ENCODE data around the gene FMNL1. TPM values are rescaled to one million over a fixed set of nuclear protein-coding genes. Genes with fewer than 3 reads are reported as not detected.
A peak's percentile ranks its signal among the peaks of the same experiment; 100 is the strongest.

The FMNL1 gene
- total RNA-seq, 1 donor from 2014 or later: 1.8 TPM

GRCh38 chr17:45253879-45254278, 32.2 kb downstream of the FMNL1 start:
- Mint-ChIP-seq H3K9me3 (ENCODE audit: low read depth) (no peaks in the 10 kb centered on the region), H3K4me3 (ENCODE audit: unreplicated experiment) (no peak overlapping the region), H3K27ac (ENCODE audit: unreplicated experiment) (no peak overlapping the region), H3K4me1 (ENCODE audit: low read depth) (peaks cover 2% of the 10 kb centered on the region), H3K27me3 (ENCODE audit: low read depth) (peaks cover 2% of the 10 kb centered on the region), H3K36me3 (ENCODE audit: low read depth) (no peaks in the 10 kb centered on the region)
- no peak for TF ChIP-seq CTCF (IDR thresholded peaks at IDR 0.05)
- DNase-seq (ENCODE audit: low spot score): no peak

GRCh38 chr17:45255358-45255757, 33.7 kb downstream of the FMNL1 start:
- Mint-ChIP-seq H3K27ac (ENCODE audit: unreplicated experiment) (no peak overlapping the region), H3K9me3 (ENCODE audit: low read depth) (no peaks in the 10 kb centered on the region), H3K36me3 (ENCODE audit: low read depth) (no peaks in the 10 kb centered on the region), H3K4me1 (ENCODE audit: low read depth) (peaks cover 2% of the 10 kb centered on the region), H3K4me3 (ENCODE audit: unreplicated experiment) (no peak overlapping the region), H3K27me3 (ENCODE audit: low read depth) (peaks cover 2% of the 10 kb centered on the region)
- no peak for TF ChIP-seq CTCF (IDR thresholded peaks at IDR 0.05)
- DNase-seq (ENCODE audit: low spot score): no peak

- peak; percentile 29 for TF ChIP-seq CTCF (IDR thresholded peaks at IDR 0.05)
- peaks cover 2% of the 10 kb centered on the region for H3K27me3 Mint-ChIP-seq (ENCODE audit: low read depth)
- no peaks in the 10 kb centered on the region for H3K36me3 Mint-ChIP-seq (ENCODE audit: low read depth)
- H3K9me3 Mint-ChIP-seq (ENCODE audit: low read depth): no peaks in the 10 kb centered on the region
- H3K27ac Mint-ChIP-seq (ENCODE audit: unreplicated experiment): no peak overlapping the region
- no peak overlapping the region for H3K4me3 Mint-ChIP-seq (ENCODE audit: unreplicated experiment)
- no peak for DNase-seq (ENCODE audit: low spot score)
- peaks cover 2% of the 10 kb centered on the region for H3K4me1 Mint-ChIP-seq (ENCODE audit: low read depth)
Measured at GRCh38 chr17:45256114-45256966, 34.7 kb downstream of the FMNL1 start.

- TF ChIP-seq CTCF (IDR thresholded peaks at IDR 0.05): no peak
Measured at GRCh38 chr17:45257115-45257514, 35.4 kb downstream of the FMNL1 start.

GRCh38 chr17:45258981-45259380, 37.3 kb downstream of the FMNL1 start:
- Mint-ChIP-seq H3K36me3 (ENCODE audit: low read depth) (peaks cover 2% of the 10 kb centered on the region), H3K9me3 (ENCODE audit: low read depth) (no peaks in the 10 kb centered on the region), H3K4me1 (ENCODE audit: low read depth) (peaks cover 9% of the 10 kb centered on the region), H3K27ac (ENCODE audit: unreplicated experiment) (no peak overlapping the region), H3K27me3 (ENCODE audit: low read depth) (peaks cover 2% of the 10 kb centered on the region), H3K4me3 (ENCODE audit: unreplicated experiment) (no peak overlapping the region)
- no peak for DNase-seq (ENCODE audit: low spot score)
- no peak for TF ChIP-seq CTCF (IDR thresholded peaks at IDR 0.05)

More at GRCh38 chr17:45257115-45257514, 35.4 kb downstream of the FMNL1 start:
- Mint-ChIP-seq H3K27me3 (ENCODE audit: low read depth) (peaks cover 2% of the 10 kb centered on the region), H3K36me3 (ENCODE audit: low read depth) (no peaks in the 10 kb centered on the region), H3K27ac (ENCODE audit: unreplicated experiment) (no peak overlapping the region), H3K9me3 (ENCODE audit: low read depth) (no peaks in the 10 kb centered on the region), H3K4me1 (ENCODE audit: low read depth) (peaks cover 2% of the 10 kb centered on the region), H3K4me3 (ENCODE audit: unreplicated experiment) (no peak overlapping the region)
- DNase-seq (ENCODE audit: low spot score): no peak
